B cell (primary cell): ENCODE data around the gene HAGHL. TPM values are rescaled to one million over a fixed set of nuclear protein-coding genes. Genes with fewer than 3 reads are reported as not detected.

Source experiments
- ATAC-seq: fragments of 200-7000 bp; cut with Tn5 transposase; one replicate; pipeline ENCODE4 v1.10.0; 2021; ENCODE audit warnings: low read depth, mild to moderate bottlenecking, moderate number of reproducible peaks, moderate library complexity
- CTCF ChIA-PET: fragments of 350-600 bp; sonication (Branson Sonifier 250); formaldehyde crosslinking; loops from one replicate; lab custom pipeline; 2021; ENCODE audit warnings: antibody characterized with exemption, inconsistent platforms; lab: Charles Lee
- POLR2A ChIA-PET: fragments of 350-600 bp; sonication (Branson Sonifier 250); formaldehyde crosslinking; loops from one replicate; lab custom pipeline; 2021; ENCODE audit warnings: antibody characterized with exemption; lab: Charles Lee
- DNase-seq: peaks from one replicate; pipeline ENCODE4 v3.0.0; 2013
- H2AFZ ChIP-seq: 2 replicates; pipeline ENCODE4 v1.6.1; 2012; ENCODE audit warnings: mild to moderate bottlenecking, low read depth, low read length; ENCODE audit not compliant: insufficient read depth, poor library complexity, severe bottlenecking
- H3K27ac ChIP-seq, 2 donors: 1 replicate in 1 of 2; 2 replicates in 1 of 2; pipeline ENCODE4 v1.5.1; 2012 to 2013; ENCODE audit warnings: low read length in 2 of 2, mild to moderate bottlenecking in 2 of 2, moderate library complexity in 1 of 2
- H3K27me3 ChIP-seq, 4 experiments: fragments of 200-600 bp in 1 of 4; sonication (generic) in 1 of 4; replicated peaks in 1 of 4; 1 replicate in 2 of 4; 2 replicates in 2 of 4; pipeline versions ENCODE4 v1.6.1 to v1.7.0; 2013 to 2016; ENCODE audit warnings: low read length in 3 of 4, mild to moderate bottlenecking in 2 of 4, mixed read lengths in 1 of 4, moderate library complexity in 1 of 4; ENCODE audit not compliant: insufficient read depth in 4 of 4, control insufficient read depth in 3 of 4; ENCODE audit errors: control extremely low read depth in 1 of 4
- H3K36me3 ChIP-seq, 2 experiments: replicated peaks in 1 of 2; 1 replicate in 1 of 2; 2 replicates in 1 of 2; pipeline versions ENCODE4 v1.6.1 to v1.7.1; 2013; ENCODE audit warnings: low read length in 1 of 2; ENCODE audit not compliant: insufficient read depth in 2 of 2, control insufficient read depth in 1 of 2; ENCODE audit errors: control extremely low read depth in 1 of 2, extremely low read depth in 1 of 2
- H3K4me1 ChIP-seq, 2 donors: fragments of 200-600 bp in 1 of 2; sonication (generic) in 1 of 2; 1 replicate in 1 of 2; 2 replicates in 1 of 2; pipeline versions ENCODE4 v1.5.1 to v1.6.1; 2013 to 2017; ENCODE audit warnings: low read length in 2 of 2; ENCODE audit not compliant: control insufficient read depth in 2 of 2, insufficient read depth in 2 of 2
- H3K4me2 ChIP-seq: replicated peaks from 2 replicates; pipeline ENCODE3; 2012; ENCODE audit warnings: mild to moderate bottlenecking, low read depth, low read length; ENCODE audit not compliant: poor library complexity, severe bottlenecking
- H3K4me3 ChIP-seq, 5 experiments: fragments of 200-600 bp in 1 of 5; sonication (generic) in 1 of 5; 1 replicate in 3 of 5; 2 replicates in 2 of 5; pipeline versions ENCODE4 v1.5.1 to v1.7.0; 2011 to 2016; ENCODE audit warnings: low read length in 4 of 5, mild to moderate bottlenecking in 4 of 5, low read depth in 2 of 5, control low read depth in 1 of 5, moderate library complexity in 1 of 5; ENCODE audit not compliant: insufficient read depth in 1 of 5; ENCODE audit errors: control extremely low read depth in 1 of 5, extremely low read depth in 1 of 5
- H3K79me2 ChIP-seq: fragments of 200-600 bp; sonication (generic); one replicate; pipeline ENCODE4 v1.6.0; 2016; ENCODE audit warnings: low read length; ENCODE audit not compliant: control insufficient read depth, insufficient read depth
- H3K9ac ChIP-seq: fragments of 200-600 bp; sonication (generic); 2 replicates; pipeline ENCODE4 v1.6.1; 2017; ENCODE audit warnings: mild to moderate bottlenecking, low read length, moderate library complexity
- H3K9me3 ChIP-seq, 3 donors: one replicate each; pipeline versions ENCODE4 v1.6.1 to v1.7.1; 2013; ENCODE audit warnings: low read length in 2 of 3; ENCODE audit not compliant: control insufficient read depth in 2 of 3, insufficient read depth in 1 of 3; ENCODE audit errors: control extremely low read depth in 1 of 3
- H4K20me1 ChIP-seq: 2 replicates; pipeline ENCODE4 v1.6.0; 2012; ENCODE audit warnings: mild to moderate bottlenecking, low read length; ENCODE audit not compliant: insufficient read depth, control insufficient read depth, poor library complexity, severe bottlenecking
- H3K27ac Mint-ChIP-seq: one replicate; pipeline ENCODE4 v1.8.0; 2021; ENCODE audit warnings: mixed read lengths
- H3K27me3 Mint-ChIP-seq: one replicate; pipeline ENCODE4 v1.8.0; 2021; ENCODE audit warnings: mixed read lengths
- H3K4me1 Mint-ChIP-seq: one replicate; pipeline ENCODE4 v1.8.0; 2021; ENCODE audit warnings: mixed read lengths
- H3K4me3 Mint-ChIP-seq: one replicate; pipeline ENCODE4 v1.8.0; 2021; ENCODE audit warnings: mixed read lengths
- H3K9me3 Mint-ChIP-seq: one replicate; pipeline ENCODE4 v1.8.0; 2022; ENCODE audit warnings: mixed read lengths; ENCODE audit not compliant: insufficient read depth
- CTCF ChIP-seq: fragments of 200-600 bp; IDR thresholded peaks from one replicate; pipeline ENCODE4 v1.8.0; 2022; ENCODE audit warnings: antibody characterized with exemption, mild to moderate bottlenecking
- EZH2 ChIP-seq: IDR thresholded peaks from 2 replicates; pipeline ENCODE4 v1.6.1; 2012; ENCODE audit warnings: borderline replicate concordance, low read depth, mild to moderate bottlenecking, moderate library complexity, low read length; ENCODE audit not compliant: insufficient read depth, poor library complexity, severe bottlenecking
- WGBS: methylation state at CpG from one replicate; pipeline ENCODE4 v1.1.5; 2013; ENCODE audit warnings: missing lambda C conversion rate; ENCODE audit not compliant: insufficient coverage; 5-methylcytosine and 5-hydroxymethylcytosine counted together
- intact Hi-C: fragments of 100-400 bp; cut with micrococcal nuclease; formaldehyde crosslinking; loops from one replicate; pipeline ENCODE4 v1.10.0; 2022
- polyA plus RNA-seq: library from polyadenylated mRNA; depleted of rRNA; stranded (reverse); fragments of >200 nt; gene quantifications from 2 replicates; pipeline ENCODE4 v1.2.3, GENCODE V29; 2012
- total RNA-seq, 2 donors: library from RNA; stranded (reverse); fragments of 120-200 nt in 1 of 2; gene quantifications; 1 replicate in 1 of 2; 2 replicates in 1 of 2; pipeline versions ENCODE4 v1.2.3 to v1.2.4, GENCODE V29; 2013 to 2022

HAGHL gene
- total and polyA plus RNA-seq, 2 donors (not counting 1 experiment from before 2014, with no cell fraction given): 32.3 to 87.1 TPM

DNA sequence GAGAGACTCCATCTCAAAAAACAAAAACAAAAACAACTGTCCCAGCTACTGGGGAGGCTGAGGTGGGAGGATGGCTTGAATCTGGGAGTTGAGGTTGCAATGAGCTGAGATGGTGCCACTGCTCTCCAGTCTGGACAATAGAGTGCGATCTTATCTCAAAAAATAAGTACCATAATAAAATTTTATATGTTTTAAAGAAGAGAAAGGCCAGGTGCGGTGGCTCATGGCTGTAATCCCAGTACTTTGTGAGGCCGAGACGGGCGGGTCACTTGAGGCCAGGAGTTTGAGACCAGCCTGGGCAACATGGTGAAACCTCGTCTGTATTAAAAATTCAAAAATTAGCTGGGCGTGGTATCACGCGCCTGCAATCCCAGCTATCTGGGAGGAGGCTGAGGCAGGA is 49.9 kb downstream of the HAGHL start:
- Histone ChIP-seq H3K9me3 (no peaks in the 10 kb centered on the region), H4K20me1 (no peaks in the 10 kb centered on the region), H3K36me3 (no peaks in the 10 kb centered on the region), H3K27me3 (peaks cover 0 to 18% (median 2%) of the 10 kb centered on the region in 4 experiments), H3K4me2 (no peak overlapping the region), H3K27ac (no peak overlapping the region), H3K79me2 (no peaks in the 10 kb centered on the region), H3K9ac (no peak overlapping the region), H2AFZ (no peak overlapping the region), H3K4me3 (no peak overlapping the region), H3K4me1 (no peaks in the 10 kb centered on the region)
- ChIA-PET POLR2A (no interaction called here), CTCF (interaction anchor here (0.7 kb wide), 1 partner anchor 66 kb away, joined by 3 read pairs; no protein-coding TSS in a partner anchor)
- H3K9me3 Mint-ChIP-seq: no peaks in the 10 kb centered on the region
- H3K4me1 Mint-ChIP-seq: no peaks in the 10 kb centered on the region
- intact Hi-C loops: no loop called here
- no peak for DNase-seq
- H3K27ac Mint-ChIP-seq: no peak overlapping the region
- TF ChIP-seq CTCF: no peak
- no peak for TF ChIP-seq EZH2
- peaks cover 4% of the 10 kb centered on the region for H3K27me3 Mint-ChIP-seq
- 95% methylated on average over 8 of the region's 9 CpGs for WGBS
- H3K4me3 Mint-ChIP-seq: no peak overlapping the region
- ATAC-seq: no peak

GRCh38 chr16:777826-778225 is 50.9 kb downstream of the HAGHL start:
- Histone ChIP-seq H3K9me3 (no peaks in the 10 kb centered on the region), H3K36me3 (no peaks in the 10 kb centered on the region), H3K4me3 (no peak overlapping the region), H3K79me2 (no peaks in the 10 kb centered on the region), H3K27me3 (peaks cover 0 to 23% (median 5%) of the 10 kb centered on the region in 4 experiments), H3K4me2 (no peak overlapping the region), H3K4me1 (no peaks in the 10 kb centered on the region), H4K20me1 (no peaks in the 10 kb centered on the region), H3K27ac (no peak overlapping the region), H3K9ac (no peak overlapping the region), H2AFZ (no peak overlapping the region)
- no peaks in the 10 kb centered on the region for H3K4me1 Mint-ChIP-seq
- CTCF ChIA-PET: no interaction called here
- intact Hi-C loops: no loop called here
- ATAC-seq (no peak), DNase-seq (no peak)
- H3K9me3 Mint-ChIP-seq: no peaks in the 10 kb centered on the region
- no peak for TF ChIP-seq EZH2
- no peak for TF ChIP-seq CTCF
- POLR2A ChIA-PET: no interaction called here
- WGBS: 20% methylated on average over 11 of the region's 16 CpGs
- no peak overlapping the region for H3K4me3 Mint-ChIP-seq
- H3K27me3 Mint-ChIP-seq: peaks cover 4% of the 10 kb centered on the region
- H3K27ac Mint-ChIP-seq: no peak overlapping the region
